Thoracic aorta (tissue), 2 donors: ENCODE results near the gene ANXA5. TPM values are rescaled to one million over a fixed set of nuclear protein-coding genes. Genes with fewer than 3 reads are reported as not detected.

Experiments
- ATAC-seq: fragments of 150-250 bp; one replicate; pipeline ENCODE4 v1.8.0; 2017; ENCODE audit warnings: low read depth; ENCODE audit not compliant: insufficient number of reproducible peaks, low FRiP score
- DNase-seq: peaks from one replicate; pipeline ENCODE4 v3.0.0-alpha.2; 2020; ENCODE audit warnings: low spot score
- H3K27ac ChIP-seq, 2 donors: fragments of 200-600 bp; sonication (generic); 1 replicate in 1 of 2; 2 replicates in 1 of 2; pipeline ENCODE4 v1.5.1; 2016; ENCODE audit warnings: mild to moderate bottlenecking in 2 of 2, moderate library complexity in 2 of 2
- H3K27me3 ChIP-seq: fragments of 200-600 bp; sonication (generic); replicated peaks from 2 replicates; pipeline ENCODE4 v1.6.0; 2016; ENCODE audit warnings: mild to moderate bottlenecking; ENCODE audit not compliant: insufficient read depth
- H3K36me3 ChIP-seq: fragments of 200-600 bp; sonication (generic); one replicate; pipeline ENCODE4 v1.5.1; 2016
- H3K4me1 ChIP-seq, 2 donors: fragments of 200-600 bp; sonication (generic); 1 replicate in 1 of 2; 2 replicates in 1 of 2; pipeline versions ENCODE4 v1.5.1 to v1.6.0; 2016; ENCODE audit warnings: low read depth in 2 of 2, mild to moderate bottlenecking in 1 of 2; ENCODE audit not compliant: control insufficient read depth in 1 of 2
- H3K4me3 ChIP-seq: fragments of 200-600 bp; sonication (generic); 2 replicates; pipeline ENCODE4 v1.5.1; 2016; ENCODE audit warnings: mild to moderate bottlenecking
- H3K9me3 ChIP-seq: fragments of 200-600 bp; sonication (generic); 2 replicates; pipeline ENCODE4 v1.5.1; 2016
- total RNA-seq, 2 donors: library from RNA; depleted of rRNA; stranded (reverse); fragments of >200 nt; gene quantifications; one replicate each; pipeline versions ENCODE4 v1.1.0 to v1.2.3, GENCODE V29; 2016
- TF ChIP-seq, protein P1 (sequence below): fragments of 200-600 bp; sonication (generic); IDR thresholded peaks from one replicate; pipeline ENCODE4 v1.5.1; 2019; ENCODE audit warnings: antibody characterized with exemption

Gene ANXA5
- total RNA-seq = 100 to 1,000 TPM; 401 to 458 TPM

DNA sequence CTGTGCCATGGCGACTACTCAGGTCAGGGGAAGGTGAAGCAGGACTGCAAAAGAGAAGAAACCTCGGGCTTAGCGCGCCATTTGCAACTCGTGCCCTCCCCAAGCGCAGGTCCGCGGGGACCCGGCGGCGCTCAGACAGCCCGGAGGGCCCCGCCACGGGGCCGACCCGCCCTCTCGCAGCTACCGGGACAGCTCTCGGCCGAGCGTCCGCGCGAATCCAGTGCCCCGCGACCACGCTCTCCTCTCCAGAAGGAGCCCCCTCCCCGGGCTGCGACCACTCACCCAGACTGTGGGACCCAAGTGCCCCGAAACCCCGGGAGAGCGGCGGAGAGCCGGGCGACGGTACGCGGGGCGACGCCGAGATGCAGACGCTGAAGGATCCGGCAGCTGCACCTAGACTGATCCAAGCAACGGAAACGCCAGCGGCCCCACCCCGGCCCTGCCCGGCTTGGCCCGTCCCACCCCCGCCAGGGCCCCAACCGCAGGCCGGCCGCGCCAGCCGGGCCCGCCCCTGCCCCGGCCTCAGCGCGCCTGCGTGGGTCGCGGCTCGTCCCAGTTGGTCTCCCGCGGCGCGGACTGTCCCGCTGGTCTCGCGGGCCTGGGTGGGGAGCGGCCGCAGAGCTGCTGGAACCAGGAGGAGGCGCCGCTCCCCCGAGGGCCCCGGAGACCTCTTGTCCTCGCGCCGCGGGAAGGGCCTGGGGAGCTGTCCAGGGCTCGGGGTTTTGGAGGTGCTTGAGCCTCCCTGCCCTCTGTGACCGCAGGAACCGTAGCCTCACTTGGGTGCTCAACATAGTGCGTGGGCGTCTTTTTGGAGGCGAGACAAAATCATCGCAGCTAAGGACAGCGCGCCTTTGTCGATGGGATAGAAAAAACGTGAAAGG is at the start of gene ANXA5:
Gene ANXA5 (minus strand): TSS at position 400 of the 881 bp plus-strand sequence. CDS start 391 bp downstream, at position 9.
- peak within 1 kb of the TSS; percentile 99 for H3K27ac ChIP-seq
- H3K4me1 ChIP-seq = peaks cover 20 to 40% of the 10 kb centered on the region in 2 donors
- H3K9me3 ChIP-seq = no peaks in the 10 kb centered on the region
- H3K36me3 ChIP-seq = no peaks in the 10 kb centered on the region
- TF ChIP-seq, protein P1, sequence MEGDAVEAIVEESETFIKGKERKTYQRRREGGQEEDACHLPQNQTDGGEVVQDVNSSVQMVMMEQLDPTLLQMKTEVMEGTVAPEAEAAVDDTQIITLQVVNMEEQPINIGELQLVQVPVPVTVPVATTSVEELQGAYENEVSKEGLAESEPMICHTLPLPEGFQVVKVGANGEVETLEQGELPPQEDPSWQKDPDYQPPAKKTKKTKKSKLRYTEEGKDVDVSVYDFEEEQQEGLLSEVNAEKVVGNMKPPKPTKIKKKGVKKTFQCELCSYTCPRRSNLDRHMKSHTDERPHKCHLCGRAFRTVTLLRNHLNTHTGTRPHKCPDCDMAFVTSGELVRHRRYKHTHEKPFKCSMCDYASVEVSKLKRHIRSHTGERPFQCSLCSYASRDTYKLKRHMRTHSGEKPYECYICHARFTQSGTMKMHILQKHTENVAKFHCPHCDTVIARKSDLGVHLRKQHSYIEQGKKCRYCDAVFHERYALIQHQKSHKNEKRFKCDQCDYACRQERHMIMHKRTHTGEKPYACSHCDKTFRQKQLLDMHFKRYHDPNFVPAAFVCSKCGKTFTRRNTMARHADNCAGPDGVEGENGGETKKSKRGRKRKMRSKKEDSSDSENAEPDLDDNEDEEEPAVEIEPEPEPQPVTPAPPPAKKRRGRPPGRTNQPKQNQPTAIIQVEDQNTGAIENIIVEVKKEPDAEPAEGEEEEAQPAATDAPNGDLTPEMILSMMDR = no peak
- ATAC-seq = peak; percentile 89
- DNase-seq = peak; percentile 46
- no peaks in the 10 kb centered on the region for H3K27me3 ChIP-seq
- H3K4me3 ChIP-seq = peak within 1 kb of the TSS; percentile 98

DNA sequence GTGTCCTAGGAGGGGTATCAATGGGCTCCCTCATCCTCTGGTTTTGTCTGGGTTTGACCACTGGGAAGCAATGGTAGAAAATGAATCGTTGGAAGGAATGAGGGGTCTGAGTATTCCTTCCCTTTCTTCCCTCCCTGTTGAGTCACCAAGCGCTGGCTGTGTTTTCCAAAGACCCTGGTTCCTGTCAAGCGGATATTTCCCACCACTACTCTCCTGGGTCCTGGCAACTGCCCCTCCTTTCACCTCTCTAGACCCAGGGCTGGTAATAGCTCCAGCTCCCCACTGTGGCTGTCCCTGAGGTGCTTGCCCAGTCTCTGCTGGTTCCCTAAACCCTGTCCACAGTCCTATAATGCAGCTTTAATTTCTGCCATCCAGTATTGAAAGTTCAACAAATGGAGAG is 46.0 kb upstream of the ANXA5 start:
- Histone ChIP-seq H3K36me3 (no peaks in the 10 kb centered on the region), H3K4me1 (no peaks in the 10 kb centered on the region)
- no peak for DNase-seq

DNA sequence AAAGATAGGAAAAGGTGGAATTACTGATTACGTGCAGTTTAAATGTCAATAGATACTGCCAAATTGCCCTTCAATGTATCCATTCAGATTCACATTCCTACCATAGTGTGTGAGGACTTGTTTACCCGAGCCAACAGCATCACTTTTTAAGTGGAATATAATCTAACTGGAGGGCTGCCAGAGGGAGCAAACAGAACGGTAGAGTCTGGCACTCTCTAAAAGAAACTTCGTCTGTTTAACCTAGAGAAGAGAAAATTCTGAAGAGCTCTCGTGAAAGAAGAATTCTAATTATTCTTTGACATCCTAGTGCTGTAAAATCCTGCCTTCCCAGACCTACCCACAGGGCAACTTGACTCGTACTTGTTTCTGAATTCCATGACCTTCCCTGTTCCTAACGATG is 45.0 kb upstream of the ANXA5 start:
- Histone ChIP-seq H3K9me3 (no peaks in the 10 kb centered on the region), H3K36me3 (no peaks in the 10 kb centered on the region), H3K27me3 (no peaks in the 10 kb centered on the region), H3K27ac (no peak overlapping the region), H3K4me3 (no peak overlapping the region), H3K4me1 (no peaks in the 10 kb centered on the region)
- DNase-seq (no peak), ATAC-seq (no peak)
- TF ChIP-seq, protein P1 = no peak

More for the DNA sequence above, 46.0 kb upstream of the ANXA5 start:
- Histone ChIP-seq H3K27me3 (no peaks in the 10 kb centered on the region), H3K4me3 (no peak overlapping the region), H3K27ac (no peak overlapping the region), H3K9me3 (no peaks in the 10 kb centered on the region)
- TF ChIP-seq, protein P1 = no peak
- ATAC-seq = no peak

DNA sequence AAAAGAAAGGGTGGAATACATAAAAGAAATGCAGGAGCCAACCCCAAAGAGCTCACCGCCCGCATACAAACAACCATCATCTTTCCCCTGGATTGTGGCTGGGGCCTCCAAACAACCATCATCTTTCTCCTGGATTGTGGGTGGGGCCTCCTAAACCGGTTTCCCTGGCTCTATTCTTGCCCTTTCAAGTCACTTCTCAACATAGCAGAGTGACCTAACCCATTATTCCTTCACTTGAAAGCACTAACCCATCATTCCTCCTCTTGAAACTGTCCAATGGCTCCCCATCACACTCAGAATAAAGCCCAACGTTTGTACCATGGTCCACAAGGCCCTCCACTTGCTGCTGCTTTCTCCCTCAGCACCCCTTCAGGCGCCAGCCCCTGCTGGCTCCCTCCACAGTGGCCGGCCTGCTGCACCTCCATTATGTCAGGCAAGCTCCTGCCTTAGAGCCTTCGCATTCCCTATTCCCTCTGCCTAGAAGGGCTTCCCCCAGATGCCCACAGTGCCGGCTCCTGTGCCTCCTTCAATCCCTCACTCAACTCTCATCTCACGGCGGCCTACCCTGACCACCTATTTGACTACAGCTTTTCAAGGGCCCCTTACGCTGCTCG is 44.1 kb upstream of the ANXA5 start:
- Histone ChIP-seq H3K27me3 (no peaks in the 10 kb centered on the region), H3K27ac (no peak overlapping the region), H3K9me3 (no peaks in the 10 kb centered on the region), H3K36me3 (no peaks in the 10 kb centered on the region), H3K4me1 (no peaks in the 10 kb centered on the region), H3K4me3 (no peak overlapping the region)
- no peak for DNase-seq
- TF ChIP-seq, protein P1 = no peak
- no peak for ATAC-seq

DNA sequence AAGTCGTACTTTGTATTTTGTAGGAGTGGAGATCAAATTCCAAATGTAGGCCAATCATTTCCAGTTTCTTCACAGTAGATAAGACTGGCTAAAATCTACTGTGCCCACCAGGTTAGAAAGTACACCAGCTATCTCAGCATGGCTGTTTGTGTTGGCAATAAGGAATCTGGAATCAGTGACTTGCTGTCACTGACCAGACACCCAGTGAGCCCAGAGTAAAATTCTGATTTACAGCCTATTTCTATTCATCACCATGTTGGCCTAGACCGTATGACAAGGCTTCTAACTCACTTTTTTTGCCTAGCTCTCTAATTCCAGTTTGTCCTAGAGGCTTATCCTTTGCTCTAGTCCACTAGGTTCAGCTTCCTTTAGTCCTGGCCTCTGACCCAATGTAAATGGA is 42.8 kb upstream of the ANXA5 start:
- Histone ChIP-seq H3K4me3 (no peak overlapping the region), H3K36me3 (no peaks in the 10 kb centered on the region), H3K4me1 (no peaks in the 10 kb centered on the region), H3K27me3 (no peaks in the 10 kb centered on the region), H3K9me3 (no peaks in the 10 kb centered on the region), H3K27ac (no peak overlapping the region)
- no peak for ATAC-seq
- DNase-seq = no peak
- TF ChIP-seq, protein P1 = no peak
